GM23338 (cell line): ENCODE results near the gene ITGA1. TPM values are rescaled to one million over a fixed set of nuclear protein-coding genes. Genes with fewer than 3 reads are reported as not detected.

Experiments used
- ATAC-seq: fragments of 200-7000 bp; cut with Tn5 transposase; 3 replicates; pipeline ENCODE4 v1.9.1; 2020
- DNase-seq: peaks from one replicate; pipeline ENCODE4 v3.0.0-alpha.2; 2015; ENCODE audit warnings: low spot score
- H2AFZ ChIP-seq: fragments of 200-600 bp; sonication (generic); 2 replicates; pipeline ENCODE4 v1.8.0; 2016; ENCODE audit warnings: antibody characterized with exemption, mild to moderate bottlenecking, moderate library complexity
- H3F3A ChIP-seq: fragments of 200-600 bp; sonication (generic); replicated peaks from 2 replicates; pipeline ENCODE4 v1.8.0; 2017; ENCODE audit warnings: antibody characterized with exemption, mixed run types, low read depth
- H3K27ac ChIP-seq: fragments of 200-600 bp; sonication (generic); 2 replicates; pipeline ENCODE4 v1.6.1; 2016; ENCODE audit warnings: low read depth
- H3K27me3 ChIP-seq: fragments of 200-600 bp; sonication (generic); 2 replicates; pipeline ENCODE4 v1.8.0; 2016; ENCODE audit warnings: mild to moderate bottlenecking, mixed run types, moderate library complexity; ENCODE audit not compliant: insufficient read depth
- H3K36me3 ChIP-seq: fragments of 200-600 bp; sonication (generic); 2 replicates; pipeline ENCODE4 v1.8.0; 2016; ENCODE audit warnings: mild to moderate bottlenecking; ENCODE audit not compliant: insufficient read depth
- H3K4me1 ChIP-seq: fragments of 200-600 bp; sonication (generic); 2 replicates; pipeline ENCODE4 v1.8.0; 2016; ENCODE audit warnings: mild to moderate bottlenecking, moderate library complexity; ENCODE audit not compliant: insufficient read depth
- H3K4me2 ChIP-seq: fragments of 200-600 bp; sonication (generic); 2 replicates; pipeline ENCODE4 v1.7.1; 2017; ENCODE audit warnings: mixed run types
- H3K4me3 ChIP-seq: fragments of 200-600 bp; sonication (generic); 2 replicates; pipeline ENCODE4 v1.6.1; 2016; ENCODE audit warnings: mixed run types
- H3K79me2 ChIP-seq: fragments of 200-600 bp; sonication (generic); replicated peaks from 2 replicates; pipeline ENCODE4 v1.8.0; 2017; ENCODE audit warnings: mild to moderate bottlenecking; ENCODE audit not compliant: insufficient read depth
- H3K9me2 ChIP-seq: fragments of 200-600 bp; sonication (generic); 2 replicates; pipeline ENCODE4 v1.8.0; 2017; ENCODE audit not compliant: insufficient read depth
- H4K20me1 ChIP-seq: fragments of 200-600 bp; sonication (generic); replicated peaks from 2 replicates; pipeline ENCODE4 v1.8.0; 2017; ENCODE audit warnings: mild to moderate bottlenecking; ENCODE audit not compliant: insufficient read depth
- H3K27ac Mint-ChIP-seq: 2 replicates; pipeline ENCODE4 v1.8.0; 2020; ENCODE audit warnings: inconsistent platforms, mild to moderate bottlenecking, moderate library complexity, mixed read lengths
- H3K27me3 Mint-ChIP-seq: 3 replicates; pipeline ENCODE4 v1.8.0; 2022; ENCODE audit warnings: low read depth, mild to moderate bottlenecking, moderate library complexity, mixed read lengths, inconsistent platforms; ENCODE audit not compliant: insufficient read depth, poor library complexity
- H3K36me3 Mint-ChIP-seq: 3 replicates; pipeline ENCODE4 v1.8.0; 2021; ENCODE audit warnings: low read depth, mild to moderate bottlenecking, inconsistent platforms, moderate library complexity, mixed read lengths
- H3K4me1 Mint-ChIP-seq: 3 replicates; pipeline ENCODE4 v1.8.0; 2020; ENCODE audit warnings: mild to moderate bottlenecking, inconsistent platforms, mixed read lengths
- H3K4me3 Mint-ChIP-seq: 3 replicates; pipeline ENCODE4 v1.8.0; 2021; ENCODE audit warnings: moderate library complexity, mild to moderate bottlenecking, inconsistent platforms, mixed read lengths
- H3K9me3 Mint-ChIP-seq: 3 replicates; pipeline ENCODE4 v1.8.0; 2020; ENCODE audit warnings: moderate library complexity, mild to moderate bottlenecking, inconsistent platforms, mixed read lengths
- CREB1 ChIP-seq: fragments of 250-450 bp; sonication (Bioruptor Pico); IDR thresholded peaks from 2 replicates; pipeline ENCODE4 v1.5.0; 2020; ENCODE audit warnings: low read depth, mild to moderate bottlenecking, moderate library complexity
- EZH2 ChIP-seq: fragments of 200-600 bp; sonication (generic); IDR thresholded peaks from one replicate; pipeline ENCODE4 v1.8.0; 2017; ENCODE audit warnings: antibody characterized with exemption, mild to moderate bottlenecking, low read depth; ENCODE audit not compliant: unreplicated experiment
- EZH2phosphoT487 ChIP-seq: fragments of 200-600 bp; sonication (generic); IDR thresholded peaks from one replicate; pipeline ENCODE4 v1.8.1; 2018; ENCODE audit warnings: antibody characterized with exemption; ENCODE audit not compliant: unreplicated experiment
- JUNB ChIP-seq: IDR thresholded peaks from one replicate; pipeline ENCODE4 v1.6.1; 2016; ENCODE audit warnings: antibody characterized with exemption; ENCODE audit not compliant: unreplicated experiment
- NANOG ChIP-seq: IDR thresholded peaks from 2 replicates; pipeline ENCODE4 v1.6.1; 2016; ENCODE audit warnings: antibody characterized with exemption, borderline replicate concordance
- POLR2AphosphoS5 ChIP-seq: IDR thresholded peaks from 2 replicates; pipeline ENCODE4 v1.6.1; 2016; ENCODE audit warnings: antibody characterized with exemption, low read depth
- STAT1 ChIP-seq: IDR thresholded peaks from one replicate; pipeline ENCODE4 v1.6.1; 2016; ENCODE audit warnings: antibody characterized with exemption; ENCODE audit not compliant: unreplicated experiment
- ZNF114 ChIP-seq: fragments of 250-450 bp; sonication (Bioruptor Pico); IDR thresholded peaks from 2 replicates; pipeline ENCODE4 v1.5.0; 2020; ENCODE audit warnings: mild to moderate bottlenecking, moderate library complexity
- ZNF331 ChIP-seq: fragments of 250-450 bp; sonication (Bioruptor Pico); IDR thresholded peaks from 2 replicates; pipeline ENCODE4 v1.5.0; 2020; ENCODE audit warnings: low read depth, mild to moderate bottlenecking, moderate library complexity
- polyA plus RNA-seq: library from polyadenylated mRNA; unstranded; fragments of >200 nt; fragmentation: Nextera tagmentation; extraction: Ambion mirVana; gene quantifications from 2 replicates; pipeline ENCODE4 v1.2.1, GENCODE V29; 2016
- total RNA-seq: library from RNA; depleted of rRNA; stranded (reverse); fragments of >200 nt; shearing (Covaris generic); gene quantifications from 2 replicates; pipeline ENCODE4 v1.2.3, GENCODE V29; 2014
- TF ChIP-seq, protein P1 (sequence below): IDR thresholded peaks from one replicate; pipeline ENCODE4 v1.6.1; 2018; ENCODE audit warnings: antibody characterized with exemption; ENCODE audit not compliant: unreplicated experiment
- TF ChIP-seq, protein P2 (sequence below): IDR thresholded peaks from 2 replicates; pipeline ENCODE4 v1.6.1; 2016; ENCODE audit warnings: antibody characterized with exemption
- TF ChIP-seq, protein P3 (sequence below), 2 experiments: fragments of 200-600 bp in 1 of 2; sonication (generic) in 1 of 2; conservative IDR thresholded peaks; 2 replicates each; pipeline versions ENCODE4 v1.5.1 to v1.6.1; 2016 to 2017; ENCODE audit warnings: antibody characterized with exemption in 2 of 2, low read depth in 2 of 2, mild to moderate bottlenecking in 2 of 2, moderate library complexity in 1 of 2
- TF ChIP-seq, protein P4 (sequence below): fragments of 250-450 bp; sonication (Bioruptor Pico); IDR thresholded peaks from 2 replicates; pipeline ENCODE4 v1.5.0; 2020; ENCODE audit warnings: mild to moderate bottlenecking, moderate library complexity

ITGA1 gene
- total and polyA plus RNA-seq, 2 experiments from 2014 or later: 1.8 to 4.9 TPM

DNA sequence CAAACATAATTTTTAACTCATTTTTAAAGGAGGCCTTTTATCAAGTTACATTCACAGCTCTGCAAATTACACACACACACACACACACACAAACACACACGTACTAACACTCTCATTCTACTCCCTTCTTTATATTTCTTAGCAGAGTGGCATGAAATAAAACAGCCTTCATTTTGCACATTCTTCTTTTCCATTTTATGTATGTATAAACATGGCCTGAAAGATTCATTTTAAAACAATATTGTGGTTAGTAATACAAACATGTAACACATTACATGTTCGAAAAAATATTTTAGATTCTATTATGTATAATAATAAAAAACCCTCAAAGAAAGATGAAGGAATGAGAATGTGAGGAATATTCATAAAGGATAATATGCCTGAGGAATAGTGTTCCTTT lies 115.4 kb downstream of the ITGA1 start:
- Histone ChIP-seq H4K20me1 (no peaks in the 10 kb centered on the region), H3F3A (no peaks in the 10 kb centered on the region), H3K27ac (no peak overlapping the region), H3K4me3 (no peak overlapping the region), H3K4me2 (no peak overlapping the region), H3K9me2 (no peaks in the 10 kb centered on the region), H3K36me3 (no peaks in the 10 kb centered on the region), H3K4me1 (no peaks in the 10 kb centered on the region), H3K79me2 (no peaks in the 10 kb centered on the region), H3K27me3 (no peaks in the 10 kb centered on the region), H2AFZ (no peak overlapping the region)
- Mint-ChIP-seq H3K9me3 (no peaks in the 10 kb centered on the region), H3K27me3 (peaks cover 2% of the 10 kb centered on the region), H3K4me3 (no peak overlapping the region), H3K27ac (no peak overlapping the region), H3K4me1 (no peaks in the 10 kb centered on the region), H3K36me3 (no peaks in the 10 kb centered on the region)
- ATAC-seq (no peak), DNase-seq (no peak)
- no peak for TF ChIP-seq CREB1 (CRISPR knock-in tag)
- TF ChIP-seq, protein P1, sequence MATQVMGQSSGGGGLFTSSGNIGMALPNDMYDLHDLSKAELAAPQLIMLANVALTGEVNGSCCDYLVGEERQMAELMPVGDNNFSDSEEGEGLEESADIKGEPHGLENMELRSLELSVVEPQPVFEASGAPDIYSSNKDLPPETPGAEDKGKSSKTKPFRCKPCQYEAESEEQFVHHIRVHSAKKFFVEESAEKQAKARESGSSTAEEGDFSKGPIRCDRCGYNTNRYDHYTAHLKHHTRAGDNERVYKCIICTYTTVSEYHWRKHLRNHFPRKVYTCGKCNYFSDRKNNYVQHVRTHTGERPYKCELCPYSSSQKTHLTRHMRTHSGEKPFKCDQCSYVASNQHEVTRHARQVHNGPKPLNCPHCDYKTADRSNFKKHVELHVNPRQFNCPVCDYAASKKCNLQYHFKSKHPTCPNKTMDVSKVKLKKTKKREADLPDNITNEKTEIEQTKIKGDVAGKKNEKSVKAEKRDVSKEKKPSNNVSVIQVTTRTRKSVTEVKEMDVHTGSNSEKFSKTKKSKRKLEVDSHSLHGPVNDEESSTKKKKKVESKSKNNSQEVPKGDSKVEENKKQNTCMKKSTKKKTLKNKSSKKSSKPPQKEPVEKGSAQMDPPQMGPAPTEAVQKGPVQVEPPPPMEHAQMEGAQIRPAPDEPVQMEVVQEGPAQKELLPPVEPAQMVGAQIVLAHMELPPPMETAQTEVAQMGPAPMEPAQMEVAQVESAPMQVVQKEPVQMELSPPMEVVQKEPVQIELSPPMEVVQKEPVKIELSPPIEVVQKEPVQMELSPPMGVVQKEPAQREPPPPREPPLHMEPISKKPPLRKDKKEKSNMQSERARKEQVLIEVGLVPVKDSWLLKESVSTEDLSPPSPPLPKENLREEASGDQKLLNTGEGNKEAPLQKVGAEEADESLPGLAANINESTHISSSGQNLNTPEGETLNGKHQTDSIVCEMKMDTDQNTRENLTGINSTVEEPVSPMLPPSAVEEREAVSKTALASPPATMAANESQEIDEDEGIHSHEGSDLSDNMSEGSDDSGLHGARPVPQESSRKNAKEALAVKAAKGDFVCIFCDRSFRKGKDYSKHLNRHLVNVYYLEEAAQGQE: no peak
- TF ChIP-seq, protein P2, sequence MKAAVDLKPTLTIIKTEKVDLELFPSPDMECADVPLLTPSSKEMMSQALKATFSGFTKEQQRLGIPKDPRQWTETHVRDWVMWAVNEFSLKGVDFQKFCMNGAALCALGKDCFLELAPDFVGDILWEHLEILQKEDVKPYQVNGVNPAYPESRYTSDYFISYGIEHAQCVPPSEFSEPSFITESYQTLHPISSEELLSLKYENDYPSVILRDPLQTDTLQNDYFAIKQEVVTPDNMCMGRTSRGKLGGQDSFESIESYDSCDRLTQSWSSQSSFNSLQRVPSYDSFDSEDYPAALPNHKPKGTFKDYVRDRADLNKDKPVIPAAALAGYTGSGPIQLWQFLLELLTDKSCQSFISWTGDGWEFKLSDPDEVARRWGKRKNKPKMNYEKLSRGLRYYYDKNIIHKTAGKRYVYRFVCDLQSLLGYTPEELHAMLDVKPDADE: no peak
- TF ChIP-seq STAT1: no peak
- TF ChIP-seq NANOG: no peak
- no peak for TF ChIP-seq POLR2AphosphoS5
- no peak for TF ChIP-seq EZH2phosphoT487
- TF ChIP-seq ZNF331 (CRISPR knock-in tag): no peak
- TF ChIP-seq EZH2: no peak
- no peak for TF ChIP-seq ZNF114 (CRISPR knock-in tag)
- TF ChIP-seq, protein P3, sequence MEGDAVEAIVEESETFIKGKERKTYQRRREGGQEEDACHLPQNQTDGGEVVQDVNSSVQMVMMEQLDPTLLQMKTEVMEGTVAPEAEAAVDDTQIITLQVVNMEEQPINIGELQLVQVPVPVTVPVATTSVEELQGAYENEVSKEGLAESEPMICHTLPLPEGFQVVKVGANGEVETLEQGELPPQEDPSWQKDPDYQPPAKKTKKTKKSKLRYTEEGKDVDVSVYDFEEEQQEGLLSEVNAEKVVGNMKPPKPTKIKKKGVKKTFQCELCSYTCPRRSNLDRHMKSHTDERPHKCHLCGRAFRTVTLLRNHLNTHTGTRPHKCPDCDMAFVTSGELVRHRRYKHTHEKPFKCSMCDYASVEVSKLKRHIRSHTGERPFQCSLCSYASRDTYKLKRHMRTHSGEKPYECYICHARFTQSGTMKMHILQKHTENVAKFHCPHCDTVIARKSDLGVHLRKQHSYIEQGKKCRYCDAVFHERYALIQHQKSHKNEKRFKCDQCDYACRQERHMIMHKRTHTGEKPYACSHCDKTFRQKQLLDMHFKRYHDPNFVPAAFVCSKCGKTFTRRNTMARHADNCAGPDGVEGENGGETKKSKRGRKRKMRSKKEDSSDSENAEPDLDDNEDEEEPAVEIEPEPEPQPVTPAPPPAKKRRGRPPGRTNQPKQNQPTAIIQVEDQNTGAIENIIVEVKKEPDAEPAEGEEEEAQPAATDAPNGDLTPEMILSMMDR (conservative IDR thresholded peaks at IDR 0.05; ENCODE audit: low read depth in 2 of 2): no peak
- no peak for TF ChIP-seq JUNB
- TF ChIP-seq, protein P4, sequence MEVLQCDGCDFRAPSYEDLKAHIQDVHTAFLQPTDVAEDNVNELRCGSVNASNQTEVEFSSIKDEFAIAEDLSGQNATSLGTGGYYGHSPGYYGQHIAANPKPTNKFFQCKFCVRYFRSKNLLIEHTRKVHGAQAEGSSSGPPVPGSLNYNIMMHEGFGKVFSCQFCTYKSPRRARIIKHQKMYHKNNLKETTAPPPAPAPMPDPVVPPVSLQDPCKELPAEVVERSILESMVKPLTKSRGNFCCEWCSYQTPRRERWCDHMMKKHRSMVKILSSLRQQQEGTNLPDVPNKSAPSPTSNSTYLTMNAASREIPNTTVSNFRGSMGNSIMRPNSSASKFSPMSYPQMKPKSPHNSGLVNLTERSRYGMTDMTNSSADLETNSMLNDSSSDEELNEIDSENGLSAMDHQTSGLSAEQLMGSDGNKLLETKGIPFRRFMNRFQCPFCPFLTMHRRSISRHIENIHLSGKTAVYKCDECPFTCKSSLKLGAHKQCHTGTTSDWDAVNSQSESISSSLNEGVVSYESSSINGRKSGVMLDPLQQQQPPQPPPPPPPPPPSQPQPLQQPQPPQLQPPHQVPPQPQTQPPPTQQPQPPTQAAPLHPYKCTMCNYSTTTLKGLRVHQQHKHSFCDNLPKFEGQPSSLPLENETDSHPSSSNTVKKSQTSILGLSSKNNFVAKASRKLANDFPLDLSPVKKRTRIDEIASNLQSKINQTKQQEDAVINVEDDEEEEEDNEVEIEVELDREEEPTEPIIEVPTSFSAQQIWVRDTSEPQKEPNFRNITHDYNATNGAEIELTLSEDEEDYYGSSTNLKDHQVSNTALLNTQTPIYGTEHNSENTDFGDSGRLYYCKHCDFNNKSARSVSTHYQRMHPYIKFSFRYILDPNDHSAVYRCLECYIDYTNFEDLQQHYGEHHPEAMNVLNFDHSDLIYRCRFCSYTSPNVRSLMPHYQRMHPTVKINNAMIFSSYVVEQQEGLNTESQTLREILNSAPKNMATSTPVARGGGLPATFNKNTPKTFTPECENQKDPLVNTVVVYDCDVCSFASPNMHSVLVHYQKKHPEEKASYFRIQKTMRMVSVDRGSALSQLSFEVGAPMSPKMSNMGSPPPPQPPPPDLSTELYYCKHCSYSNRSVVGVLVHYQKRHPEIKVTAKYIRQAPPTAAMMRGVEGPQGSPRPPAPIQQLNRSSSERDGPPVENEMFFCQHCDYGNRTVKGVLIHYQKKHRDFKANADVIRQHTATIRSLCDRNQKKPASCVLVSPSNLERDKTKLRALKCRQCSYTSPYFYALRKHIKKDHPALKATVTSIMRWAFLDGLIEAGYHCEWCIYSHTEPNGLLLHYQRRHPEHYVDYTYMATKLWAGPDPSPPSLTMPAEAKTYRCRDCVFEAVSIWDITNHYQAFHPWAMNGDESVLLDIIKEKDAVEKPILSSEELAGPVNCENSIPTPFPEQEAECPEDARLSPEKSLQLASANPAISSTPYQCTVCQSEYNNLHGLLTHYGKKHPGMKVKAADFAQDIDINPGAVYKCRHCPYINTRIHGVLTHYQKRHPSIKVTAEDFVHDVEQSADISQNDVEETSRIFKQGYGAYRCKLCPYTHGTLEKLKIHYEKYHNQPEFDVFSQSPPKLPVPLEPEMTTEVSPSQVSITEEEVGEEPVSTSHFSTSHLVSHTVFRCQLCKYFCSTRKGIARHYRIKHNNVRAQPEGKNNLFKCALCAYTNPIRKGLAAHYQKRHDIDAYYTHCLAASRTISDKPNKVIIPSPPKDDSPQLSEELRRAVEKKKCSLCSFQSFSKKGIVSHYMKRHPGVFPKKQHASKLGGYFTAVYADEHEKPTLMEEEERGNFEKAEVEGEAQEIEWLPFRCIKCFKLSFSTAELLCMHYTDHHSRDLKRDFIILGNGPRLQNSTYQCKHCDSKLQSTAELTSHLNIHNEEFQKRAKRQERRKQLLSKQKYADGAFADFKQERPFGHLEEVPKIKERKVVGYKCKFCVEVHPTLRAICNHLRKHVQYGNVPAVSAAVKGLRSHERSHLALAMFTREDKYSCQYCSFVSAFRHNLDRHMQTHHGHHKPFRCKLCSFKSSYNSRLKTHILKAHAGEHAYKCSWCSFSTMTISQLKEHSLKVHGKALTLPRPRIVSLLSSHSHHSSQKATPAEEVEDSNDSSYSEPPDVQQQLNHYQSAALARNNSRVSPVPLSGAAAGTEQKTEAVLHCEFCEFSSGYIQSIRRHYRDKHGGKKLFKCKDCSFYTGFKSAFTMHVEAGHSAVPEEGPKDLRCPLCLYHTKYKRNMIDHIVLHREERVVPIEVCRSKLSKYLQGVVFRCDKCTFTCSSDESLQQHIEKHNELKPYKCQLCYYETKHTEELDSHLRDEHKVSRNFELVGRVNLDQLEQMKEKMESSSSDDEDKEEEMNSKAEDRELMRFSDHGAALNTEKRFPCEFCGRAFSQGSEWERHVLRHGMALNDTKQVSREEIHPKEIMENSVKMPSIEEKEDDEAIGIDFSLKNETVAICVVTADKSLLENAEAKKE (CRISPR knock-in tag): no peak
